HG02943 (cell line): ENCODE measurements around the gene MYRFL.
"Not testable (repeated sequence)": the region's sequence is repeated elsewhere in the genome, so short reads cannot be mapped to it uniquely, and the experiment has no call there.

Experiments
- ATAC-seq: cut with Tn5 transposase; IDR thresholded peaks from one replicate; pipeline ENCODE4 v1.9.1; 2021; ENCODE audit warnings: mild to moderate bottlenecking, low read depth, moderate library complexity; ENCODE audit not compliant: unreplicated experiment

Gene MYRFL

DNA sequence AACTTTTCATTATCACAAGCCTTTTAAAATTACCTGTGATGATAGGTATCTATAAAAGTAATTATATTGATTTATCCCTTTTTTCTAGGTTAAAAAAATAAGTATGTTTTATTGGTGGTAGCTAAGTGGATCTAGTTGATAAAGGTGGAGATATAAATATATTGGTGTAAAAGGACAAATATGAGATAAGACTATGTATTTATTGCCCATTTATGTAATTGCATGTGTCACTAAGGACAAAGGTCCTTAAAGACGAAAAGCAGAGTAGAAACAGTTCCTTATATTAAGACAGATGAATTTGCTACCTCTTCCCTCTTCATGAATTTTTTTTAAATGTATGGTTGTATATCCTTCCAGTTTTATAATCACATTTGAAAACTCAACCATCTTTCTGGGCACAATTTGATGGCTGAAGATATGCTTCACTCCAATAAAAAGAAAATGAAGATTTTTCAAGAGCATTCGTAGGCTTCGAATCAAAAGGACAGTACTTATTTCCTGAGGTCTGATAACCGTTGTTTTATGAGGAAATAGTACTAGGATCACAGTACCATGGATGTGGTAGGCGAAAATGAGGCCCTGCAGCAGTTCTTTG is at the start of gene MYRFL:
MYRFL (plus strand) TSS at position 262 of the 595 bp plus-strand sequence; CDS start at position 553, 291 bp downstream.
- no peak for ATAC-seq

DNA sequence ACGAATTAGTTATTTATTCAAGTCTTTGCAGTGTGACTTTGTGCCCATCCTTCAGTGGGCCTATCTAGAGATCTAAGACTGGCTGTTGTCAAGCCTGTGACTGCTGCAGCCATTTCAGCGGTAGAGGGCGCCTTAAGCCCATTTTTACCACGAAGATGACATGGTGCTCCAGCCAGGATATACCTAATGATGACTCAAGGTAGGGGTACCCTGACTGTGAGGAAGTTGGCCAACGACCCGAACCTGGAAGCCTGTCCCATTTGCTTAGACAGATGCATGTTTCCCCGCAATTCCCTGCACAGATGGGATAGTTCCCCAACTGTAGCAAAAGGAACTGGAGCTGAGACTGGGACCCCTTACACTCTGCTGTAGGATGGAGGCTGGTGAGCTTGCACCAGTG is 45.1 kb upstream of the MYRFL start:
- ATAC-seq, result no peak

DNA sequence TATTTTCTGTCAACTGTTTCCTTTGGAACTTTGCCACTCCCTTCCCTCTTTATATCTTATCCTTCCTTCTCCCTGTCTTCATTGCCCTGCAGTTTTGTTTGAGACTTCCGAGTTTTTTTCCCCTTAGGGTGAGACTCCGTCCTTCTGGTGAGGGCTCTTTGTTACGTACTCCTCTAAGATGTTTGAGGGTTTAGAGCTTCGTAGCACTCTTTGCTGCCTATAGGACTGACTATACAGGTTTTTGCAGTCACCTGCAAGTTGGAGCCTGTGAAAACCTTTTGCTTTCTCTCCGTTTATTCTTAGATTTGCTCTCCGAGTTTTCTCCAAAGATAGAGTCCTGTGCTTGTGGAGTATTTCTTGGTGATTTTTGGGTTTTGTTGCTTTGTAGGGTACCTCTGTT is 41.7 kb upstream of the MYRFL start:
- ATAC-seq, result no peak

- no peak for ATAC-seq
Observed at GRCh38 chr12:69789351-69789750, 35.7 kb upstream of the MYRFL start.

DNA sequence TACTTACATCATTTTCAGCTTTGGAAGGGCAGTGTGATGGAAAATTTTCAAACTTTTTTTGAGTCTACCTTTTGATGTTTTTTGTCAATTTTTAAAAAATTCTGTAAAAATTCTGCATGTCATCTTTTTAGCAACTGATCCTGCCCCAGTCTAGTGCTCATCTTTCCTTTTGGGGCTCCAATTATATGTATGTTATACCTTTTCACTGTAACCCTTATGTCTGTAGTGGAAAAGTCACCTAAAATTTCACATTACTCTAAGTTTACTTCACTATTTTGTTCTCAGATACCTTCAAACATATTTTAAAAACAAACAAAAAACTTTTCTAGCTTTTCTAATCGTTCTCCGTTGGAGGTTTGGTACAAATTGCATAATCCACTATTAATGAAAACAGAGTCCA is 32.5 kb upstream of the MYRFL start:
- no peak for ATAC-seq

- ATAC-seq, result not testable (repeated sequence)
Observed at GRCh38 chr12:69807101-69807897, 17.7 kb upstream of the MYRFL start.

GRCh38 chr12:69810870-69811498 is 14.0 kb upstream of the MYRFL start:
- no peak for ATAC-seq

GRCh38 chr12:69816082-69816481 is 8.9 kb upstream of the MYRFL start:
- no peak for ATAC-seq

DNA sequence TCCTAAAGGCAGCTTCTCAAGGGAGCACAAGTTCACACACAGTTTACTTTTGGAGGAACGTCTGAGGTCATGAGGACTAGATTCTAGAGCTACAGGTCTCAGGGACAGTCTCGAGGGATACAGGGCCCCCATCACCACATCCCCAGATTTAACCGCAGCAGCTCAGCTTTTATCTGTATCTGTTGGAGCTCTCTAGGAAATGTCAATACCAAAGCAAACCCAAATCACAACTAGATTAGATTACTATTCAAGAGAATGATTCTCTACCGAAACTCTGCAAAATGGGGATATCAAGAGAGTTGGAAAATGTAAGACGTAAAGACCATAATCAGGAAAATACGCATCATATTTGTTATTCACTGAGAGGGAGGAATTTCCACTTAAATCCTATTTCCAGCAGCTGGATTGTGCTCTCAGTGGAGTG is 4.0 kb upstream of the MYRFL start:
- no peak for ATAC-seq

DNA sequence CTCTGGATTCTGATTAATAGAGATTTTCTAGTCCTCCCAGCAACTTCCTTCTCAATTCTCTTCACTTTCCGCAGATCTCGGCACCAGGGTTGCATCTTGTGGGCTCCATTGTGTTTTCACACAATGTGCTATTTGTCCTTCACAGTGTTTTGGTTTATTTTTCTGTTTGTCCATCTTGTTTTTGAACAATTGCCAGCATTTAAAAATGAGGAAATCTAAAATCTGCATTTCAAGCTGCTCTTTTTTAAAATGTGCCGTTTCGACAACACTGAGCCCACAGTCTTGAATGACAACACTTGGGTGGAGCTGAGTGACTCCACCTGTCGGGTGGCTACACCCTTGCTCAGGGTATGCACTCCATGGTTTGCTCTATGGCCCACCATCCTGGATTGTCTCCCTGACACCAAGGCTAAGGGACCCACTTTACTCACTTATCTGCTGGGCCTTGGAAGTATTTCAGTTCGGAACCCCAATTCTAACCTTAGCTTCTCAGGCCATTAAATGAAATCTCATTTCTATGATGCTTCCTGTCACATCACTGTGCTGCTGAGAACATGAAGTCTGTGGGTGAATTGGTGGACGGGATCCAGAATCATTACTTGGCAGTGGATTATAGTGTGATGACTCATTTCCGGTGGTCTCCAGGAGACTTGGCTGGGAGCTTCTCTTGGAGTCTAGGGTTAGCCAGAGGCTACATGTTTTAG is 3.4 kb upstream of the MYRFL start:
- ATAC-seq, result no peak

DNA sequence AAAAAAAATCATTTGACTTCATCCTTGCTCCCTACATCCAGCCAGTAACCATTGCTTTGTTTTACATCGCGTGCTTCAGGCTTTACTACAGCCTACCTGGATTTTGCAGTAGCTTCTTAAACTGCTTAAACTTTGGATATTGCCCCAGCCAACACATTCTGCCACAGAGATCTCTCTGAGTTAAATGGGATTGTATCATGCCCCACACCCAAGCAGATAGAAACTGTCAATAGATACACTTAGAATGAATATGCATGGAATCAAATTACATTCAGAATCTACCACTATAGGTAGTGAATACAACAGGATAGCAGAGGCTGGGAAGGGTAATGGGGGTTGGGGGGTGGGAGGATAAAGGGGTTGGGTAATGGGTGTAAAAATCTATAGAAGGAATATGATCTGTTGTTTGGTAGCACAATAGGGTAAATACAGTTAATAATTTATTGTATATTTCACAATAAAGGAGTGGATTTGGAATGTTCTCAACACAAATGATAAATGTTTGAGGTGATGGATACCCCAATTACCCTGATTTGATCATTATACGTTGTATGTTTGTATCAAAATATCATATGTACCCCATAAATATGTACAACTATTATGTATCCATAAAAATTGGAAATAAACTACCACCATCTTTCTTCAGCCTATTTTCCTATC is 2.7 kb upstream of the MYRFL start:
- ATAC-seq, result no peak

DNA sequence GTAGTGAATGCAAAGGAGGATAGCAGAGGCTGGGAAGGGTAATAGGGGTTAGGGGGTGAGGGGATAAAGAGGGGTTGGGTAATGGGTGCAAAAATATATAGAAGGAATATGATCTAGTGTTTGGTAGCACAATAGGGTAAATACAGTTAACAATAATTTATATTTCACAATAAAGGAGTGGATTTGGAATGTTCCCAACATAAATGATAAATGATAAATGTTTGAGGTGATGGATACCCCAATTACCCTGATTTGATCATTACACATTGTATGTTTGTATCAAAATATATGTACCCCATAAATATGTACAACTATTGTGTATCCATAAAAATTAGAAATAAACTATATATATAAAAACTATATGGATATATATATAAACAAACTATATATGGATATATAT is 999 bp upstream of the MYRFL start:
- ATAC-seq, result no peak

DNA sequence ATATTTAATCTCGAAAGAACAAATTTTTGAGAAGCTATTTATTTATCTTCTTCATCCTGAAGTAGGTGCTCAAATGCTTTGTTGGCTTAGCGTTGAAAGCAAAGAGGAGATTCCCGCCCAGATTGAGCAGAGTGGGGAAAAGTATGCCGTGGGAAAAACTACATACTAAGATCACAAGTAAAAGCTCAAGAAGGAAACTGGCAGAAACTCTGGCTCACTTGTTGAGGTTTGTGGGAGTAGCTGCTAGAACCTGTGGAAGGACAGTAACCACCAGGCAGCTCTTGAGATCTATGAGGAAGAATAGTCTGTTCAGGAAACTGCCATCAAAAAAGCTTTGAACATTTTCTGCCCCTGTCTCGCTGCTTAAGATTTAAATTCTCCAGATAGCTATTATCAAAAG is 3.9 kb downstream of the MYRFL start:
- no peak for ATAC-seq

GRCh38 chr12:69833696-69834095 is 8.7 kb downstream of the MYRFL start:
- no peak for ATAC-seq

DNA sequence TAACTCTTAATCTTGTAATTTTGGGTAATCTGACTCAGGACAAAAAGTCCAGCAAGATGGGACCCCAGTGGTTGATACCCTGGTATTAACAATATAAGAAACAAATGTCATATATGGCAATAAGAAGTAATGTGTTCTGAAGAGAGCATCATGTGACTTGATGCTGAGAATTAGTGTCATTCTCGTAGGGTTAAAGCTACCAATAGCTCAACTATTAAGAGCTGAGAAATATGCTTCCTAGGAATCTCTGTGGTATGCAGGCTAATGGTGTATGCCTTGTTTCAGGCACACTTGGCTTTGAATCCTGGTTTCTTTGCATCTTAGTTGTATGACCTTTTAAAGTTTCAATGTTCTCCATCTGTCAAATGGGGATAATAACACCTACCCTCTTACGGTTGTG is 9.1 kb downstream of the MYRFL start:
- ATAC-seq, result no peak

- no peak for ATAC-seq
Observed at GRCh38 chr12:69834576-69834975, 9.5 kb downstream of the MYRFL start.

DNA sequence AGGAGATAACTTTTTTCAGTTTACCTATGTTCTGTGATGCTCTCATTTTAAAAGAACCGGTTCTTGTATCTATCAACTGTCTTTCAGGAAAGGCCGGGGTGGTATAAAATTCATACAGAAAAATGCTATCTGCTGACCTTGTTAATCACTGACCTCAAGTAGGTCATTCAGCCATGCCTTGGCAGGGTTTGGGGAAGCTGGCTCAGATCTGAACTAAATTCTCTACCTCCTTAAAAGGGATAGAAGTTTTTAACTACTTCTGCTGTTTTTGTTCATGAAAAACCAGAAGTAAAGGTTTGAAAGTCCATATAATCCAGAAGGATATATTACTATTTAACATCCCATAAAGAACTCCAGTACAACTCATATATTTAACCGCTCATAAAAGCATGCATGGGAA is 10.1 kb downstream of the MYRFL start:
- ATAC-seq, result no peak

GRCh38 chr12:69836015-69836414 is 11.0 kb downstream of the MYRFL start:
- ATAC-seq, result no peak

DNA sequence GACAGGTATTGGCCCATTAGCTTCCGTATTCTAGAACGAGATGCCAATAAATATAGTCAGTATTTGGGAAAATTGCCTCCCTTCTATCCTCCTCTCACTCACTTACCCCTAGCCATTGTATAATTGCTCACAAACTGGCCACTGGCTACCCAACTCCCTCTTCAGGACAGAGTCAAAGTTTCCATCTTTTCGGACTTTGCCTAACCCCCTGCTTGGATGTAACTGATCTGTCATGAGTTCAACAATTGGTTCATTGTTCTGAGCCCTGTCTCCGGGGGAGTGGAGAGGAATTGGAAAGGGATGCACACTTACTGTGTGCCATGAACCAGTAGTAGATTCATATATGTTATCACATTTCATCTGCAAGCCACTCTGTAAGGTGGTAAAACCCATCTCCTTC is 12.2 kb downstream of the MYRFL start:
- no peak for ATAC-seq

GRCh38 chr12:69837657-69838415 is 12.8 kb downstream of the MYRFL start:
- ATAC-seq, result no peak
